Endothelial cell of umbilical vein (primary cell): ENCODE measurements around the gene CNTN2. TPM values are rescaled to one million over a fixed set of nuclear protein-coding genes. Genes with fewer than 3 reads are reported as not detected.

Experiments
- BruUV-seq: library from RNA; stranded (reverse); fragments of 400-500 nt; replicated peaks from 2 replicates; lab custom pipeline; 2021; lab: Mats Ljungman, UMichigan
- CTCF ChIA-PET: fragments of 300-600, 350-600 bp; sonication (Branson Sonifier 250); formaldehyde crosslinking; loops from one replicate; lab custom pipeline; 2021; ENCODE audit warnings: antibody characterized with exemption, inconsistent platforms; lab: Charles Lee
- POLR2A ChIA-PET: fragments of 300-600, 350-600 bp; sonication (Branson Sonifier 250); formaldehyde crosslinking; loops from one replicate; lab custom pipeline; 2021; ENCODE audit warnings: antibody characterized with exemption, inconsistent platforms; lab: Charles Lee
- DNase-seq: peaks from one replicate; pipeline ENCODE4 v3.0.0-alpha.2; 2011; ENCODE audit warnings: low read depth, low spot score
- FAIRE-seq: peaks from 2 replicates; lab custom pipeline; 2011; peaks lifted over from hg19 to GRCh38; lab: Jason Lieb, UNC
- H2AFZ ChIP-seq: 2 replicates; pipeline ENCODE4 v1.6.0; 2012; ENCODE audit warnings: low read depth, low read length, control low read depth, inconsistent platforms
- H3K27ac ChIP-seq: 2 replicates; pipeline ENCODE4 v1.5.1; 2011; ENCODE audit warnings: low read depth, mild to moderate bottlenecking, control low read depth, low read length, moderate library complexity; ENCODE audit not compliant: insufficient read depth
- H3K27me3 ChIP-seq, 2 experiments: 2 replicates each; pipeline versions ENCODE4 v1.6.0 to v1.6.1; 2011; ENCODE audit warnings: low read length in 2 of 2, mixed read lengths in 1 of 2; ENCODE audit not compliant: control insufficient read depth in 2 of 2, insufficient read depth in 2 of 2
- H3K36me3 ChIP-seq, 2 experiments: 2 replicates in 1 of 2; 3 replicates in 1 of 2; pipeline ENCODE4 v1.5.1; 2011; ENCODE audit warnings: low read length in 2 of 2, mild to moderate bottlenecking in 1 of 2, moderate library complexity in 1 of 2; ENCODE audit not compliant: control insufficient read depth in 2 of 2, insufficient read depth in 2 of 2; ENCODE audit errors: extremely low read depth in 1 of 2
- H3K4me1 ChIP-seq: 3 replicates; pipeline ENCODE4 v1.5.1; 2011; ENCODE audit warnings: mild to moderate bottlenecking, low read length; ENCODE audit not compliant: control insufficient read depth, insufficient read depth; ENCODE audit errors: extremely low read depth
- H3K4me2 ChIP-seq: 2 replicates; pipeline ENCODE4 v1.6.1; 2011; ENCODE audit warnings: low read length, control low read depth, mixed read lengths; ENCODE audit not compliant: insufficient read depth
- H3K4me3 ChIP-seq, 3 experiments: fragments of 200-600 bp in 1 of 3; sonication (generic), shearing (Covaris generic) in 1 of 3; replicated peaks in 1 of 3; 2 replicates each; pipeline ENCODE4 v1.5.1; 2011 to 2016; ENCODE audit warnings: control low read depth in 3 of 3, low read length in 3 of 3, mild to moderate bottlenecking in 2 of 3, inconsistent platforms in 1 of 3, low read depth in 1 of 3, moderate library complexity in 1 of 3; ENCODE audit not compliant: insufficient read depth in 1 of 3
- H3K79me2 ChIP-seq: 2 replicates; pipeline ENCODE4 v1.6.0; 2012; ENCODE audit warnings: low read length, inconsistent platforms; ENCODE audit not compliant: control insufficient read depth, insufficient read depth
- H3K9ac ChIP-seq: replicated peaks from 2 replicates; pipeline ENCODE3; 2011; ENCODE audit warnings: low read length, control low read depth; ENCODE audit not compliant: insufficient read depth; ENCODE audit errors: extremely low read depth
- H3K9me1 ChIP-seq: replicated peaks from 3 replicates; pipeline ENCODE4 v1.6.0; 2011; ENCODE audit warnings: mild to moderate bottlenecking, low read length; ENCODE audit not compliant: control insufficient read depth, insufficient read depth; ENCODE audit errors: extremely low read depth
- H3K9me3 ChIP-seq: replicated peaks from 2 replicates; pipeline ENCODE4 v1.5.1; 2012; ENCODE audit warnings: low read length, inconsistent platforms; ENCODE audit not compliant: control insufficient read depth, insufficient read depth
- H4K20me1 ChIP-seq: replicated peaks from 2 replicates; pipeline ENCODE3; 2011; ENCODE audit warnings: mild to moderate bottlenecking, low read length; ENCODE audit not compliant: control insufficient read depth, insufficient read depth; ENCODE audit errors: extremely low read depth
- CTCF ChIP-seq, 2 donors: IDR thresholded peaks; 1 replicate in 1 of 2; 2 replicates in 1 of 2; pipeline ENCODE4 v1.5.1; 2011; ENCODE audit warnings: low read length in 2 of 2, mild to moderate bottlenecking in 2 of 2, moderate library complexity in 2 of 2, control low read depth in 1 of 2, inconsistent platforms in 1 of 2, low read depth in 1 of 2; ENCODE audit not compliant: insufficient read depth in 1 of 2; ENCODE audit errors: extremely low read depth in 1 of 2
- EZH2 ChIP-seq: IDR thresholded peaks from 2 replicates; pipeline ENCODE4 v1.6.1; 2012; ENCODE audit warnings: borderline replicate concordance, low read depth, mild to moderate bottlenecking, moderate library complexity, low read length, inconsistent platforms; ENCODE audit not compliant: severe bottlenecking
- FOS ChIP-seq: IDR thresholded peaks from 2 replicates; pipeline ENCODE4 v1.6.1; 2011; ENCODE audit warnings: mild to moderate bottlenecking, low read length, moderate library complexity, borderline replicate concordance; ENCODE audit not compliant: insufficient read depth
- GATA2 ChIP-seq: IDR thresholded peaks from 2 replicates; pipeline ENCODE4 v1.7.0; 2011; ENCODE audit warnings: low read depth, mild to moderate bottlenecking, moderate library complexity, mixed read lengths, low read length; ENCODE audit not compliant: insufficient read length, insufficient read depth
- JUN ChIP-seq: IDR thresholded peaks from 2 replicates; pipeline ENCODE4 v1.6.1; 2011; ENCODE audit warnings: borderline replicate concordance, low read depth; ENCODE audit not compliant: insufficient read length, insufficient read depth
- MAX ChIP-seq: IDR thresholded peaks from 2 replicates; pipeline ENCODE4 v1.6.1; 2011; ENCODE audit not compliant: insufficient read depth, insufficient read length
- MYC ChIP-seq: IDR thresholded peaks from one replicate; pipeline ENCODE4 v1.6.1; 2011; ENCODE audit warnings: mild to moderate bottlenecking, low read depth, low read length
- POLR2A ChIP-seq: IDR thresholded peaks from 2 replicates; pipeline ENCODE4 v1.6.1; 2012; ENCODE audit warnings: low read depth, mild to moderate bottlenecking, control low read depth, low read length
- POLR2AphosphoS5 ChIP-seq: IDR thresholded peaks from 2 replicates; pipeline ENCODE4 v1.6.1; 2012; ENCODE audit warnings: low read depth, mild to moderate bottlenecking, control low read depth, low read length, moderate library complexity; ENCODE audit not compliant: insufficient read depth
- dilution Hi-C: fragments of 300-500 bp; cut with MboI; formaldehyde crosslinking; loops from one replicate; pipeline ENCODE4 v1.15.0; 2019; ENCODE audit warnings: low sequenced_read_pairs; ENCODE audit not compliant: extremely low pct_ligation_motif_present
- intact Hi-C: fragments of 100-400 bp; cut with micrococcal nuclease; formaldehyde crosslinking; loops from one replicate; pipeline ENCODE4 v1.10.0; 2022
- polyA plus RNA-seq, 4 experiments: library from polyadenylated mRNA; depleted of rRNA in 3 of 4; stranded (reverse) in 3 of 4; unstranded in 1 of 4; fragments of >200 nt; gene quantifications; 2 replicates each; pipeline versions ENCODE4 v1.2.1 to v1.2.3, GENCODE V29; 2011 to 2012; ENCODE audit warnings: missing spikeins in 1 of 4
- total RNA-seq: library from RNA; stranded (reverse); gene quantifications from 2 replicates; pipeline ENCODE4 v1.2.3, GENCODE V29; 2021

The CNTN2 gene
- total and polyA plus RNA-seq, 2 donors (not counting 3 experiments of a cell fraction or from before 2014, with no cell fraction given), result not detected

- peaks cover 0 to 2% of the 10 kb centered on the region in 2 experiments for H3K27me3 ChIP-seq
- no peak overlapping the region for H3K27ac ChIP-seq
- H2AFZ ChIP-seq, result no peak overlapping the region
- H4K20me1 ChIP-seq, result no peaks in the 10 kb centered on the region
- H3K4me1 ChIP-seq, result no peaks in the 10 kb centered on the region
- no TSS peak for BruUV-seq
- TF ChIP-seq MAX (no peak), JUN (no peak), EZH2 (no peak), CTCF (IDR thresholded peaks at IDR 0.05; ENCODE audit: extremely low read depth in 1 of 2, insufficient read depth in 1 of 2, low read depth in 1 of 2, low read length in 2 of 2) (no peak), POLR2A (no peak), FOS (no peak), POLR2AphosphoS5 (no peak), GATA2 (no peak), MYC (no peak)
- POLR2A ChIA-PET, result no interaction called here
- no peaks in the 10 kb centered on the region for H3K9me3 ChIP-seq
- intact Hi-C loops, result loop anchor here (2.0 kb wide), 1 partner anchor 197 kb away; no protein-coding TSS in a partner anchor
- FAIRE-seq (no peak), DNase-seq (no peak)
- dilution Hi-C loops, result no loop called here
- H3K9ac ChIP-seq, result no peak overlapping the region
- H3K4me2 ChIP-seq, result no peak overlapping the region
- no peaks in the 10 kb centered on the region for H3K79me2 ChIP-seq
- CTCF ChIA-PET, result interaction anchor here (1.5 to 1.8 kb wide), 2 partner anchors 68 to 70 kb away, joined by 3 to 6 read pairs; no protein-coding TSS in a partner anchor
- no peaks in the 10 kb centered on the region for H3K9me1 ChIP-seq
- no peak overlapping the region for H3K4me3 ChIP-seq
- no peaks in the 10 kb centered on the region for H3K36me3 ChIP-seq
Observed at GRCh38 chr1:205059660-205060059, 16.6 kb downstream of the CNTN2 start.
